Measurements from ENCODE around the gene SLC30A7.

DNA sequence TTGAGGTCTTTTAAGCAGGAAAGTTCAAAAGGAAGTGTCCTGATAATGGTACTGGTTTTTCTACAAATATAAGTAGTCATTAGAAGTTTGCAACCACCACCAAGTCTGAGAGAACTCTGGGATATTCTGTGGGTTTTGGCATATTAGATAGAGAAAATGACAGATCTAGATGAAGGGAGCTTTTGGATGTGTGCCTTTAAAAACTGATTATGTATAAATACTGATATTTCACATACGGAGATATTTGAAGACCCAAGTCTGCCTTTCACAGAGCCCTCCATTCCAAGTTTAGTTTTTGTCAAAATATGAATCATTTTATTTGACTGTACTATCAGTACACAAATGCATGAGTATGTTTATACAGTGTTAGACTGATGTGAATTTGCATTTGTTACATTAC, 81.0 kb downstream of the SLC30A7 start:
- TF ChIP-seq ARNTL (CRISPR knock-in tag; IDR thresholded peaks at IDR 0.05; ENCODE audit: borderline replicate concordance, low read depth), result no peak
- TF ChIP-seq, protein P1, sequence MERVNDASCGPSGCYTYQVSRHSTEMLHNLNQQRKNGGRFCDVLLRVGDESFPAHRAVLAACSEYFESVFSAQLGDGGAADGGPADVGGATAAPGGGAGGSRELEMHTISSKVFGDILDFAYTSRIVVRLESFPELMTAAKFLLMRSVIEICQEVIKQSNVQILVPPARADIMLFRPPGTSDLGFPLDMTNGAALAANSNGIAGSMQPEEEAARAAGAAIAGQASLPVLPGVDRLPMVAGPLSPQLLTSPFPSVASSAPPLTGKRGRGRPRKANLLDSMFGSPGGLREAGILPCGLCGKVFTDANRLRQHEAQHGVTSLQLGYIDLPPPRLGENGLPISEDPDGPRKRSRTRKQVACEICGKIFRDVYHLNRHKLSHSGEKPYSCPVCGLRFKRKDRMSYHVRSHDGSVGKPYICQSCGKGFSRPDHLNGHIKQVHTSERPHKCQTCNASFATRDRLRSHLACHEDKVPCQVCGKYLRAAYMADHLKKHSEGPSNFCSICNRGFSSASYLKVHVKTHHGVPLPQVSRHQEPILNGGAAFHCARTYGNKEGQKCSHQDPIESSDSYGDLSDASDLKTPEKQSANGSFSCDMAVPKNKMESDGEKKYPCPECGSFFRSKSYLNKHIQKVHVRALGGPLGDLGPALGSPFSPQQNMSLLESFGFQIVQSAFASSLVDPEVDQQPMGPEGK (CRISPR knock-in tag; IDR thresholded peaks at IDR 0.05; ENCODE audit: borderline replicate concordance), result no peak
- TF ChIP-seq ZFP30 (CRISPR knock-in tag; IDR thresholded peaks at IDR 0.05), result no peak
- TF ChIP-seq ZC3H10 (CRISPR knock-in tag; IDR thresholded peaks at IDR 0.05), result no peak
- TF ChIP-seq ZNF8 (CRISPR knock-in tag; IDR thresholded peaks at IDR 0.05), result no peak
- no peak for TF ChIP-seq RARB (CRISPR knock-in tag; IDR thresholded peaks at IDR 0.05)
- no peak for TF ChIP-seq PPARA (CRISPR knock-in tag; IDR thresholded peaks at IDR 0.05; ENCODE audit: borderline replicate concordance)
- TF ChIP-seq ZNF565 (CRISPR knock-in tag; conservative IDR thresholded peaks at IDR 0.05; ENCODE audit: low read depth), result no peak
- TF ChIP-seq, protein P2, sequence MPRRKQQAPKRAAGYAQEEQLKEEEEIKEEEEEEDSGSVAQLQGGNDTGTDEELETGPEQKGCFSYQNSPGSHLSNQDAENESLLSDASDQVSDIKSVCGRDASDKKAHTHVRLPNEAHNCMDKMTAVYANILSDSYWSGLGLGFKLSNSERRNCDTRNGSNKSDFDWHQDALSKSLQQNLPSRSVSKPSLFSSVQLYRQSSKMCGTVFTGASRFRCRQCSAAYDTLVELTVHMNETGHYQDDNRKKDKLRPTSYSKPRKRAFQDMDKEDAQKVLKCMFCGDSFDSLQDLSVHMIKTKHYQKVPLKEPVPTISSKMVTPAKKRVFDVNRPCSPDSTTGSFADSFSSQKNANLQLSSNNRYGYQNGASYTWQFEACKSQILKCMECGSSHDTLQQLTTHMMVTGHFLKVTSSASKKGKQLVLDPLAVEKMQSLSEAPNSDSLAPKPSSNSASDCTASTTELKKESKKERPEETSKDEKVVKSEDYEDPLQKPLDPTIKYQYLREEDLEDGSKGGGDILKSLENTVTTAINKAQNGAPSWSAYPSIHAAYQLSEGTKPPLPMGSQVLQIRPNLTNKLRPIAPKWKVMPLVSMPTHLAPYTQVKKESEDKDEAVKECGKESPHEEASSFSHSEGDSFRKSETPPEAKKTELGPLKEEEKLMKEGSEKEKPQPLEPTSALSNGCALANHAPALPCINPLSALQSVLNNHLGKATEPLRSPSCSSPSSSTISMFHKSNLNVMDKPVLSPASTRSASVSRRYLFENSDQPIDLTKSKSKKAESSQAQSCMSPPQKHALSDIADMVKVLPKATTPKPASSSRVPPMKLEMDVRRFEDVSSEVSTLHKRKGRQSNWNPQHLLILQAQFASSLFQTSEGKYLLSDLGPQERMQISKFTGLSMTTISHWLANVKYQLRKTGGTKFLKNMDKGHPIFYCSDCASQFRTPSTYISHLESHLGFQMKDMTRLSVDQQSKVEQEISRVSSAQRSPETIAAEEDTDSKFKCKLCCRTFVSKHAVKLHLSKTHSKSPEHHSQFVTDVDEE (CRISPR knock-in tag; IDR thresholded peaks at IDR 0.05), result no peak
- TF ChIP-seq, protein P3, sequence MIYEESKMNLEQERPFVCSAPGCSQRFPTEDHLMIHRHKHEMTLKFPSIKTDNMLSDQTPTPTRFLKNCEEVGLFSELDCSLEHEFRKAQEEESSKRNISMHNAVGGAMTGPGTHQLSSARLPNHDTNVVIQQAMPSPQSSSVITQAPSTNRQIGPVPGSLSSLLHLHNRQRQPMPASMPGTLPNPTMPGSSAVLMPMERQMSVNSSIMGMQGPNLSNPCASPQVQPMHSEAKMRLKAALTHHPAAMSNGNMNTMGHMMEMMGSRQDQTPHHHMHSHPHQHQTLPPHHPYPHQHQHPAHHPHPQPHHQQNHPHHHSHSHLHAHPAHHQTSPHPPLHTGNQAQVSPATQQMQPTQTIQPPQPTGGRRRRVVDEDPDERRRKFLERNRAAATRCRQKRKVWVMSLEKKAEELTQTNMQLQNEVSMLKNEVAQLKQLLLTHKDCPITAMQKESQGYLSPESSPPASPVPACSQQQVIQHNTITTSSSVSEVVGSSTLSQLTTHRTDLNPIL (CRISPR knock-in tag; IDR thresholded peaks at IDR 0.05; ENCODE audit: low read depth), result no peak
- no peak for TF ChIP-seq TOX (CRISPR knock-in tag; IDR thresholded peaks at IDR 0.05; ENCODE audit: borderline replicate concordance)
- TF ChIP-seq ESRRG (CRISPR knock-in tag; IDR thresholded peaks at IDR 0.05), result no peak
